IMR-90 (cell line): ENCODE data around the gene DOCK2. TPM values are rescaled to one million over a fixed set of nuclear protein-coding genes. Genes with fewer than 3 reads are reported as not detected.
A peak's percentile ranks its signal among the peaks of the same experiment; 100 is the strongest.

ENCODE experiments used
- ATAC-seq: fragments of 200-7000 bp; cut with Tn5 transposase; 2 replicates; pipeline ENCODE4 v1.9.1; 2020; ENCODE audit warnings: low read depth, mild to moderate bottlenecking, moderate library complexity
- BruUV-seq: library from RNA; stranded (reverse); fragments of 400-500 nt; replicated peaks from 2 replicates; lab custom pipeline; 2021; lab: Mats Ljungman, UMichigan
- CTCF ChIA-PET: fragments of 300-600 bp; formaldehyde crosslinking; extraction: SDS; loops from one replicate; lab custom pipeline; 2021; ENCODE audit warnings: antibody characterized with exemption; lab: Yijun Ruan, JAX
- POLR2A ChIA-PET: fragments of 300-600 bp; sonication (Branson Sonifier 250); formaldehyde crosslinking; loops from one replicate; lab custom pipeline; 2022; ENCODE audit warnings: antibody characterized with exemption; ENCODE audit not compliant: unreplicated experiment; lab: Charles Lee
- DNase-seq: peaks from one replicate; pipeline ENCODE4 v3.0.0; 2013
- H2AFZ ChIP-seq: replicated peaks from 2 replicates; pipeline ENCODE3; 2013; ENCODE audit warnings: low read length, mild to moderate bottlenecking; ENCODE audit not compliant: poor library complexity
- H2AK5ac ChIP-seq: 2 replicates; pipeline ENCODE4 v1.6.1; 2013; ENCODE audit warnings: low read depth, low read length, inconsistent platforms
- H2AK9ac ChIP-seq: replicated peaks from 2 replicates; pipeline ENCODE3; 2013; ENCODE audit warnings: mild to moderate bottlenecking, low read depth, low read length, moderate library complexity; ENCODE audit not compliant: poor library complexity
- H2BK120ac ChIP-seq: 2 replicates; pipeline ENCODE4 v1.6.1; 2013; ENCODE audit warnings: low read depth, low read length, inconsistent platforms
- H2BK15ac ChIP-seq: 3 replicates; pipeline ENCODE4 v1.6.1; 2013; ENCODE audit warnings: low read depth, low read length, inconsistent platforms
- H2BK20ac ChIP-seq: 2 replicates; pipeline ENCODE4 v1.6.1; 2013; ENCODE audit warnings: low read depth, mild to moderate bottlenecking, inconsistent platforms, low read length, moderate library complexity
- H2BK5ac ChIP-seq: 2 replicates; pipeline ENCODE4 v1.6.1; 2013; ENCODE audit warnings: mild to moderate bottlenecking, low read depth, low read length, inconsistent platforms; ENCODE audit not compliant: poor library complexity, severe bottlenecking
- H3K14ac ChIP-seq: replicated peaks from 2 replicates; pipeline ENCODE4 v1.6.1; 2013; ENCODE audit warnings: low read depth, low read length, inconsistent platforms
- H3K18ac ChIP-seq: 2 replicates; pipeline ENCODE4 v1.6.1; 2013; ENCODE audit warnings: low read depth, low read length, control low read depth
- H3K23ac ChIP-seq: 2 replicates; pipeline ENCODE4 v1.6.1; 2013; ENCODE audit warnings: low read depth, low read length, inconsistent platforms
- H3K27ac ChIP-seq: 2 replicates; pipeline ENCODE4 v1.5.1; 2013; ENCODE audit warnings: mild to moderate bottlenecking, control low read depth, low read length; ENCODE audit not compliant: insufficient read depth
- H3K27me3 ChIP-seq: 2 replicates; pipeline ENCODE4 v1.6.1; 2013; ENCODE audit warnings: low read length; ENCODE audit not compliant: control insufficient read depth, insufficient read depth
- H3K36me3 ChIP-seq: 2 replicates; pipeline ENCODE4 v1.6.1; 2013; ENCODE audit warnings: low read length, mixed read lengths; ENCODE audit not compliant: control insufficient read depth, insufficient read depth
- H3K4ac ChIP-seq: 2 replicates; pipeline ENCODE4 v1.6.1; 2013; ENCODE audit warnings: low read depth, low read length, inconsistent platforms
- H3K4me1 ChIP-seq: 2 replicates; pipeline ENCODE4 v1.6.1; 2013; ENCODE audit warnings: low read length, mixed read lengths; ENCODE audit not compliant: control insufficient read depth, insufficient read depth
- H3K4me2 ChIP-seq: 2 replicates; pipeline ENCODE4 v1.6.1; 2013; ENCODE audit warnings: low read depth, mild to moderate bottlenecking, control low read depth, low read length, moderate library complexity
- H3K4me3 ChIP-seq: 2 replicates; pipeline ENCODE4 v1.5.1; 2013; ENCODE audit warnings: low read depth, mild to moderate bottlenecking, control low read depth, low read length, moderate library complexity; ENCODE audit not compliant: insufficient read depth
- H3K56ac ChIP-seq: 2 replicates; pipeline ENCODE4 v1.6.1; 2013; ENCODE audit warnings: low read length, inconsistent platforms; ENCODE audit not compliant: insufficient read depth; ENCODE audit errors: extremely low read depth
- H3K79me1 ChIP-seq, 2 experiments: 2 replicates each; pipeline ENCODE4 v1.6.1; 2013; ENCODE audit warnings: low read length in 2 of 2, inconsistent platforms in 1 of 2, low read depth in 1 of 2
- H3K9ac ChIP-seq: 2 replicates; pipeline ENCODE4 v1.6.1; 2013; ENCODE audit warnings: low read depth, low read length, control low read depth
- H3K9me1 ChIP-seq: 2 replicates; pipeline ENCODE4 v1.6.1; 2013; ENCODE audit warnings: low read length, inconsistent platforms; ENCODE audit not compliant: insufficient read depth
- H3K9me3 ChIP-seq: 2 replicates; pipeline ENCODE4 v1.6.1; 2013; ENCODE audit warnings: low read length; ENCODE audit not compliant: control insufficient read depth, insufficient read depth
- H4K20me1 ChIP-seq: 2 replicates; pipeline ENCODE4 v1.6.1; 2013; ENCODE audit warnings: low read length, inconsistent platforms; ENCODE audit not compliant: insufficient read depth
- H4K5ac ChIP-seq: 2 replicates; pipeline ENCODE4 v1.6.1; 2013; ENCODE audit warnings: mild to moderate bottlenecking, low read depth, low read length, control low read depth
- H4K8ac ChIP-seq, 2 experiments: 2 replicates each; pipeline ENCODE4 v1.6.1; 2013; ENCODE audit warnings: low read depth in 2 of 2, low read length in 2 of 2, control low read depth in 1 of 2, inconsistent platforms in 1 of 2
- H4K91ac ChIP-seq: 2 replicates; pipeline ENCODE4 v1.6.1; 2013; ENCODE audit warnings: low read depth, low read length, inconsistent platforms; ENCODE audit not compliant: insufficient read depth
- BHLHE40 ChIP-seq: fragments of 150-350 bp; IDR thresholded peaks from 2 replicates; pipeline ENCODE4 v1.6.1; 2016; ENCODE audit warnings: mild to moderate bottlenecking, low read depth, low read length
- CEBPB ChIP-seq: IDR thresholded peaks from 2 replicates; pipeline ENCODE4 v1.6.1; 2012; ENCODE audit warnings: low read depth, low read length, improper control_type of control experiment
- FOS ChIP-seq: fragments of 150-350 bp; IDR thresholded peaks from 2 replicates; pipeline ENCODE4 v1.6.1; 2016; ENCODE audit warnings: low read depth, low read length
- MAZ ChIP-seq: IDR thresholded peaks from 2 replicates; pipeline ENCODE4 v1.6.1; 2012; ENCODE audit warnings: low read depth, mild to moderate bottlenecking, low read length, improper control_type of control experiment, moderate library complexity, borderline replicate concordance
- MXI1 ChIP-seq: IDR thresholded peaks from 2 replicates; pipeline ENCODE4 v1.6.1; 2012; ENCODE audit warnings: low read depth, mild to moderate bottlenecking, low read length, moderate library complexity, borderline replicate concordance
- POLR2A ChIP-seq: IDR thresholded peaks from 2 replicates; pipeline ENCODE4 v1.6.1; 2012; ENCODE audit warnings: mild to moderate bottlenecking, low read depth, low read length
- RAD21 ChIP-seq: IDR thresholded peaks from 2 replicates; pipeline ENCODE4 v1.6.1; 2012; ENCODE audit warnings: low read length, improper control_type of control experiment
- RCOR1 ChIP-seq: IDR thresholded peaks from 2 replicates; pipeline ENCODE4 v1.6.1; 2012; ENCODE audit warnings: mild to moderate bottlenecking, low read length, improper control_type of control experiment; ENCODE audit not compliant: insufficient replicate concordance
- SMC3 ChIP-seq: fragments of 150-350 bp; IDR thresholded peaks from 2 replicates; pipeline ENCODE4 v1.6.1; 2016; ENCODE audit warnings: low read depth, mild to moderate bottlenecking, antibody characterized with exemption, low read length, moderate library complexity
- WGBS, 2 experiments: methylation state at CpG; one replicate each; pipeline versions ENCODE4 v1.1.5 to v1.1.7; 2013; ENCODE audit warnings: missing lambda C conversion rate in 2 of 2; ENCODE audit not compliant: insufficient read length in 1 of 2; ENCODE audit errors: extremely low coverage in 2 of 2; 5-methylcytosine and 5-hydroxymethylcytosine counted together
- dilution Hi-C: fragments of 300-500 bp; cut with HindIII; formaldehyde crosslinking; loops from one replicate; pipeline ENCODE4 v1.14.3; 2018; ENCODE audit warnings: low sequenced_read_pairs; ENCODE audit not compliant: unreplicated experiment
- in situ Hi-C: fragments of 300-500 bp; cut with MboI; formaldehyde crosslinking; loops from 3 replicates; pipeline ENCODE4 v1.14.3; 2019; ENCODE audit warnings: low sequenced_read_pairs, inconsistent platforms, mixed read lengths
- intact Hi-C: fragments of 100-400 bp; cut with micrococcal nuclease; formaldehyde crosslinking; loops from 2 replicates; pipeline ENCODE4 v1.10.0; 2022
- polyA plus RNA-seq, 3 experiments: library from polyadenylated mRNA; depleted of rRNA; stranded (reverse); fragments of >200 nt; gene quantifications; 2 replicates each; pipeline ENCODE4 v1.2.3, GENCODE V29; 2012; ENCODE audit warnings: low replicate concordance in 1 of 3
- total RNA-seq: library from RNA; depleted of rRNA; stranded (reverse); fragments of >200 nt; gene quantifications from 2 replicates; pipeline ENCODE4 v1.2.3, GENCODE V29; 2012
- TF ChIP-seq, protein P1 (sequence below): fragments of 150-350 bp; IDR thresholded peaks from 2 replicates; pipeline ENCODE4 v1.6.1; 2016; ENCODE audit warnings: low read depth, mild to moderate bottlenecking, low read length, moderate library complexity, borderline replicate concordance
- TF ChIP-seq, protein P2 (sequence below): conservative IDR thresholded peaks from 2 replicates; pipeline ENCODE4 v1.5.1; 2012; ENCODE audit warnings: mild to moderate bottlenecking, low read depth, low read length, improper control_type of control experiment

The DOCK2 gene
- total and polyA plus RNA-seq, 2 of the 4 experiments (the other 2 are of a cell fraction): 0.72 to 3.0 TPM

DNA sequence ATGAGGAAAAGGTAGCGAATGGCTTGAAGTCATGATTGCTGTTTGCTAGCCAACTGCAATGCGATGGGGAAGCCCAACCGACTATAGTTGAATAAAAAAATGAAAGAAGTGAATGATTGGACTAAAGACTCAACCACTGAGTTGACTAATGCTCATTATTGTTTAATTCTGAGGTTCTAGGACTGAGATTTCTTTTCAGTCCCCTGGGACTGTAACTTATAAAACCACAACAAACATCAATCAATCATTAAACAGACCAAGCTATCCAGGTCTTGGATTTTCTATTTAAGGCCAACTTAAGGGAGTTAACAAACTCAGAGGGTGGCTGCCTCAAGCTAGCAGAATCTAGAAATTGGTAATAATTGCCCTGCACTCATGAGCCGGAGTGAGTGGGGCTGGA is 154.2 kb downstream of the DOCK2 start:
- dilution Hi-C loops: no loop called here
- 0 out of 2 replicates have a peak overlapping the region, but pooled peaks have one; percentile 44 for H3K14ac ChIP-seq
- H2AFZ ChIP-seq: no peak overlapping the region
- H3K4me2 ChIP-seq: no peak overlapping the region
- H2BK20ac ChIP-seq: peak overlapping the region; percentile 17; the same call in 1 of the 2 replicates
- H2BK5ac ChIP-seq: no peak overlapping the region
- 0 out of 4 replicates have a peak, but pooled peaks cover 0 to 5% of the 10 kb centered on the region in 2 experiments for H3K79me1 ChIP-seq
- no peak overlapping the region for H3K18ac ChIP-seq
- ChIA-PET CTCF (interaction anchor here (1.5 kb wide), 1 partner anchor 189 kb away, joined by 5 read pairs; the partner anchor contains the start of gene INSYN2B), POLR2A (no interaction called here)
- no peak overlapping the region for H3K23ac ChIP-seq
- H2BK120ac ChIP-seq: peak overlapping the region; percentile 1
- no peaks in the 10 kb centered on the region for H3K27me3 ChIP-seq
- peaks cover 6% of the 10 kb centered on the region; the same call in 1 of the 2 replicates for H3K9me1 ChIP-seq
- BruUV-seq: no TSS peak
- intact Hi-C loops: no loop called here
- H3K4me1 ChIP-seq: peaks cover 8% of the 10 kb centered on the region
- ATAC-seq (no peak), DNase-seq (no peak)
- H2BK15ac ChIP-seq: peak overlapping the region; percentile 15; the same call in 1 of the 3 replicates
- no CpG with 5 or more reads among the region's 4 CpGs for WGBS, 2 experiments
- H4K20me1 ChIP-seq: no peaks in the 10 kb centered on the region
- H3K56ac ChIP-seq: no peak overlapping the region
- H4K5ac ChIP-seq: no peak overlapping the region
- H4K8ac ChIP-seq: no peak overlapping the region
- H3K9ac ChIP-seq: no peak overlapping the region
- H2AK9ac ChIP-seq: no peak overlapping the region
- no peaks in the 10 kb centered on the region for H3K9me3 ChIP-seq
- no peak overlapping the region for H3K27ac ChIP-seq
- in situ Hi-C loops: no loop called here
- H3K36me3 ChIP-seq: no peaks in the 10 kb centered on the region
- H3K4me3 ChIP-seq: no peak overlapping the region
- H2AK5ac ChIP-seq: no peak overlapping the region
- TF ChIP-seq POLR2A (no peak), MAZ (no peak), BHLHE40 (no peak), RCOR1 (no peak), CEBPB (no peak), RAD21 (no peak), MXI1 (no peak), FOS (no peak), SMC3 (no peak)
- TF ChIP-seq, protein P1, sequence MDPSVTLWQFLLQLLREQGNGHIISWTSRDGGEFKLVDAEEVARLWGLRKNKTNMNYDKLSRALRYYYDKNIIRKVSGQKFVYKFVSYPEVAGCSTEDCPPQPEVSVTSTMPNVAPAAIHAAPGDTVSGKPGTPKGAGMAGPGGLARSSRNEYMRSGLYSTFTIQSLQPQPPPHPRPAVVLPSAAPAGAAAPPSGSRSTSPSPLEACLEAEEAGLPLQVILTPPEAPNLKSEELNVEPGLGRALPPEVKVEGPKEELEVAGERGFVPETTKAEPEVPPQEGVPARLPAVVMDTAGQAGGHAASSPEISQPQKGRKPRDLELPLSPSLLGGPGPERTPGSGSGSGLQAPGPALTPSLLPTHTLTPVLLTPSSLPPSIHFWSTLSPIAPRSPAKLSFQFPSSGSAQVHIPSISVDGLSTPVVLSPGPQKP: no peak
- TF ChIP-seq, protein P2, sequence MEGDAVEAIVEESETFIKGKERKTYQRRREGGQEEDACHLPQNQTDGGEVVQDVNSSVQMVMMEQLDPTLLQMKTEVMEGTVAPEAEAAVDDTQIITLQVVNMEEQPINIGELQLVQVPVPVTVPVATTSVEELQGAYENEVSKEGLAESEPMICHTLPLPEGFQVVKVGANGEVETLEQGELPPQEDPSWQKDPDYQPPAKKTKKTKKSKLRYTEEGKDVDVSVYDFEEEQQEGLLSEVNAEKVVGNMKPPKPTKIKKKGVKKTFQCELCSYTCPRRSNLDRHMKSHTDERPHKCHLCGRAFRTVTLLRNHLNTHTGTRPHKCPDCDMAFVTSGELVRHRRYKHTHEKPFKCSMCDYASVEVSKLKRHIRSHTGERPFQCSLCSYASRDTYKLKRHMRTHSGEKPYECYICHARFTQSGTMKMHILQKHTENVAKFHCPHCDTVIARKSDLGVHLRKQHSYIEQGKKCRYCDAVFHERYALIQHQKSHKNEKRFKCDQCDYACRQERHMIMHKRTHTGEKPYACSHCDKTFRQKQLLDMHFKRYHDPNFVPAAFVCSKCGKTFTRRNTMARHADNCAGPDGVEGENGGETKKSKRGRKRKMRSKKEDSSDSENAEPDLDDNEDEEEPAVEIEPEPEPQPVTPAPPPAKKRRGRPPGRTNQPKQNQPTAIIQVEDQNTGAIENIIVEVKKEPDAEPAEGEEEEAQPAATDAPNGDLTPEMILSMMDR: no peak
- H4K91ac ChIP-seq: no peak overlapping the region
- H3K4ac ChIP-seq: peak overlapping the region; percentile 32; the same call in 1 of the 2 replicates
